Measurements from ENCODE around the gene SMURF2.

- TF ChIP-seq CTCF (IDR thresholded peaks at IDR 0.05 in 8 of 11, conservative IDR thresholded peaks at IDR 0.05 in 3 of 11) (no peak), POLR2A (IDR thresholded peaks at IDR 0.05) (no peak), POLR2AphosphoS5 (IDR thresholded peaks at IDR 0.05) (no peak)
Observed at GRCh38 chr17:64571746-64572145, 90.4 kb downstream of the SMURF2 start.

Measured in spleen (tissue), 7 donors.